AG04449 (cell line): ENCODE data around the gene BORCS8.
A peak's percentile ranks its signal among the peaks of the same experiment; 100 is the strongest.

Experiments
- CTCF ChIA-PET: fragments of 350-600 bp; formaldehyde crosslinking; extraction: SDS; loops from one replicate; lab custom pipeline; 2021; ENCODE audit warnings: antibody characterized with exemption; lab: Yijun Ruan, JAX
- POLR2A ChIA-PET: fragments of 400-600, 350-600 bp; formaldehyde crosslinking; extraction: SDS; loops from one replicate; lab custom pipeline; 2020; ENCODE audit warnings: antibody characterized with exemption, inconsistent platforms; lab: Yijun Ruan, JAX
- DNase-seq: peaks from one replicate; pipeline ENCODE4 v3.0.0-alpha.2; 2010; ENCODE audit warnings: low read depth, low spot score
- H3K4me3 ChIP-seq: 2 replicates; pipeline ENCODE4 v1.5.1; 2011; ENCODE audit warnings: low read depth, mild to moderate bottlenecking, control low read depth, low read length
- TF ChIP-seq, protein P1 (sequence below): IDR thresholded peaks from one replicate; pipeline ENCODE4 v1.5.1; 2011; ENCODE audit warnings: mild to moderate bottlenecking, moderate library complexity, low read length, control low read depth, inconsistent platforms; ENCODE audit not compliant: insufficient read depth; ENCODE audit errors: missing control alignments

The BORCS8 gene

DNA sequence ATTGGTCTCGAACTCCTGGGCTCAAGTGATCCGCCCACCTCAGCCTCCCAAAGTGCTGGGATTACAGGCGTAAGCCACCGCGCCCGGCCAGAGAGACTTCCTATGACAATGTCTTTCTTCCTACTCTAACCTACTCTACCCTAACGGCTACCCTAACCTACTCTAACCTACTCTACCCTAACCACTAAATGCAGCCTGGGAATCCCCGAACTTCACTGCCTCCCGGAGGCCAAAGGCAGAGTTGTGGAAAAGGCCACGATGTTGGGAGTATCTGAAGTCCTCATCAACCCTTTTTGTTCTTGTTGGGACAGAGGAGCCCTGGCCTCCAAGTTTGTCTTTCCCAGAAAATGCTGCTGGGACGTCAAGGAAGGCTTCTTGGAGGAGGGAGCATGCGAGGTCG, 12.2 kb upstream of the BORCS8 start:
- TF ChIP-seq, protein P1, sequence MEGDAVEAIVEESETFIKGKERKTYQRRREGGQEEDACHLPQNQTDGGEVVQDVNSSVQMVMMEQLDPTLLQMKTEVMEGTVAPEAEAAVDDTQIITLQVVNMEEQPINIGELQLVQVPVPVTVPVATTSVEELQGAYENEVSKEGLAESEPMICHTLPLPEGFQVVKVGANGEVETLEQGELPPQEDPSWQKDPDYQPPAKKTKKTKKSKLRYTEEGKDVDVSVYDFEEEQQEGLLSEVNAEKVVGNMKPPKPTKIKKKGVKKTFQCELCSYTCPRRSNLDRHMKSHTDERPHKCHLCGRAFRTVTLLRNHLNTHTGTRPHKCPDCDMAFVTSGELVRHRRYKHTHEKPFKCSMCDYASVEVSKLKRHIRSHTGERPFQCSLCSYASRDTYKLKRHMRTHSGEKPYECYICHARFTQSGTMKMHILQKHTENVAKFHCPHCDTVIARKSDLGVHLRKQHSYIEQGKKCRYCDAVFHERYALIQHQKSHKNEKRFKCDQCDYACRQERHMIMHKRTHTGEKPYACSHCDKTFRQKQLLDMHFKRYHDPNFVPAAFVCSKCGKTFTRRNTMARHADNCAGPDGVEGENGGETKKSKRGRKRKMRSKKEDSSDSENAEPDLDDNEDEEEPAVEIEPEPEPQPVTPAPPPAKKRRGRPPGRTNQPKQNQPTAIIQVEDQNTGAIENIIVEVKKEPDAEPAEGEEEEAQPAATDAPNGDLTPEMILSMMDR, result no peak
- no peak overlapping the region for H3K4me3 ChIP-seq
- POLR2A ChIA-PET, result interaction anchor here (1.2 kb wide), 1 partner anchor 23 kb away, joined by 3 read pairs; no protein-coding TSS in a partner anchor
- DNase-seq, result no peak
- CTCF ChIA-PET, result interaction anchor here (1.1 kb wide), 2 partner anchors 30 to 138 kb away, joined by 3 read pairs; no protein-coding TSS in a partner anchor

- CTCF ChIA-PET, result interaction anchor here (1.1 to 1.3 kb wide), 2 partner anchors 28 to 139 kb away, joined by 3 to 9 read pairs; no protein-coding TSS in a partner anchor
- peak within 1 kb of the TSS; percentile 67 for H3K4me3 ChIP-seq
- DNase-seq, result peak; percentile 19
- POLR2A ChIA-PET, result interaction anchor here (0.8 to 1.5 kb wide), 5 partner anchors 10 to 85 kb away, joined by 3 to 11 read pairs (median 3); no protein-coding TSS in a partner anchor
- TF ChIP-seq, protein P1, result no peak
Observed at GRCh38 chr19:19203012-19203856, 11.3 kb upstream of the BORCS8 start, which contains the start of gene NR2C2AP. Gene NR2C2AP, minus strand, starts transcription at chr19:19203414. Its CDS starts 354 bp downstream, at chr19:19203060.

- no peak for DNase-seq
- TF ChIP-seq, protein P1, result no peak
- H3K4me3 ChIP-seq, result peak overlapping the region; percentile 67
- CTCF ChIA-PET, result interaction anchor here (1.3 to 2.2 kb wide), 2 partner anchors 28 to 141 kb away, joined by 4 to 9 read pairs; no protein-coding TSS in a partner anchor
- POLR2A ChIA-PET, result interaction anchor here (1.2 to 1.5 kb wide), 3 partner anchors 9 to 86 kb away, joined by 3 to 11 read pairs (median 5); no protein-coding TSS in a partner anchor
Observed at GRCh38 chr19:19202707-19203011, 10.7 kb upstream of the BORCS8 start.

DNA sequence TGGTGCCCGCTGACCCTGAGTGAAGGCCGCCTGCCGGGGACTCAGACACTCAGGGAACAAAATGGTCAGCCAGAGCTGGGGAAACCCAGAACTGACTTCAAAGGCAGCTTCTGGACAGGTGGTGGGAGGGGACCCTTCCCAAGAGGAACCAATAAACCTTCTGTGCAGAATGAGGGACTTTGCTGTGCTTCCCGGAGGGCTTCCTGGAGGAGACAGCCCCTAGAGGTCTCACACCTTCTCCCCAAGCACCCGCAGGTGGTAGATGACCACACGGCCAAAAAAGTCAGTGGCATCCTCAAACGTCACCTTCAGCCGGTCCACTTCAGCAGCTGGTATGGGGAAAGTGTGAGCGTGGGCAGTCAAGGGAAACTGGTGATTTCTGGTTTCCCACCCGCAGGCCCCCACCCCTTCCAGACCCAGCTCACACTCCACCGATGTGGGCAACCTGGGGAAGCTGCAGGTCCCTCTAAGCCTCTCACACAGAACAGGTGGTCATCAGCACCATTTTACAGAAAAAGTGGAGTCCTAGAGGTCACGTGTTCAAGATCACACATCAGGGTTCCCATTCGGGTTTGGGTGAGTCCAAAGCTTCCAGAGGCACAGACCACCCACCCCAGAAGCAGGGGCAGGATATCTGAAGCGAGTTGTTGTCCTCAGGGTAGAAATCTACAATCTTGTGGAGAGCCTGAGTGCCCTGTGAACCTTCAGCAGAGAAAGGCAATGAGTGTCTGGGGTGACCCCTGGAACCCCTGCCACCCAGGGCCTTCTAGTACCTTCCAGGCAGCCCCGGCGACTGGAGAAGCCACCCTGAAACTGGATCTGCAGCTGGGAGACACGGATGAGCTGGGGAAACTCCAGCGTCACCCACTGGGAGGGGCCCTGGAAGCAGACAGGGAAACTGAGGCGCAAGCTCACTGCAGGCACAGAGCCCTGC, 10.0 kb upstream of the BORCS8 start:
- no peak for DNase-seq
- ChIA-PET CTCF (interaction anchor here (0.9 to 2.2 kb wide), 3 partner anchors 9 to 141 kb away, joined by 3 to 4 read pairs (median 3); no protein-coding TSS in a partner anchor), POLR2A (interaction anchor here (0.6 to 1.5 kb wide), 3 partner anchors 9 to 456 kb away, joined by 3 to 11 read pairs (median 3); no protein-coding TSS in a partner anchor)
- peak overlapping the region; percentile 67 for H3K4me3 ChIP-seq
- TF ChIP-seq, protein P1, result no peak

DNA sequence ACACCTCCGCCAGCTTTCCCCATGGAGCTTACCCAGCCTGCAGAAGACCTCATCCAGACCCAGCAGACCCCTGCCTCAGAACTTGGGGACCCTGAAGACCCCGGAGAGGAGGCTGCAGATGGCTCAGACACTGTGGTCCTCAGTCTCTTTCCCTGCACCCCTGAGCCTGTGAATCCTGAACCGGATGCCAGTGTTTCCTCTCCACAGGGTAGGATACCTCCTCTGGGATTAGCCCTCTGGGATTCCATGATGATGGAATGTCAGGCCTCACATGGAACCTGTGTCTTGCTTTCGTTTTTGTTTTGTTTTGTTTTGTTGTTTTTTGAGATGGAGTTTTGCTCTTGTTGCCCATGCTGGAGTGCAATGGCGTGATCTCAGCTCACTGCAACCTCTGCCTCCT, 2.0 kb upstream of the BORCS8 start:
- ChIA-PET CTCF (interaction anchor here (5.1 kb wide), 1 partner anchor 18 kb away, joined by 51 read pairs; no protein-coding TSS in a partner anchor), POLR2A (interaction anchor here (2.5 kb wide), 1 partner anchor 9 kb away, joined by 11 read pairs; the partner anchor contains the start of gene NR2C2AP)
- DNase-seq, result no peak
- TF ChIP-seq, protein P1, result no peak
- peak overlapping the region; percentile 76 for H3K4me3 ChIP-seq
